HG02981 (cell line): Measurements from ENCODE around the gene RPP40.
A peak's percentile ranks its signal among the peaks of the same experiment; 100 is the strongest.
"Not testable (repeated sequence)": the region's sequence is repeated elsewhere in the genome, so short reads cannot be mapped to it uniquely, and the experiment has no call there.

Source experiments
- ATAC-seq: cut with Tn5 transposase; IDR thresholded peaks from one replicate; pipeline ENCODE4 v1.9.1; 2021; ENCODE audit warnings: mild to moderate bottlenecking, moderate library complexity; ENCODE audit not compliant: unreplicated experiment

Gene RPP40, protein sequence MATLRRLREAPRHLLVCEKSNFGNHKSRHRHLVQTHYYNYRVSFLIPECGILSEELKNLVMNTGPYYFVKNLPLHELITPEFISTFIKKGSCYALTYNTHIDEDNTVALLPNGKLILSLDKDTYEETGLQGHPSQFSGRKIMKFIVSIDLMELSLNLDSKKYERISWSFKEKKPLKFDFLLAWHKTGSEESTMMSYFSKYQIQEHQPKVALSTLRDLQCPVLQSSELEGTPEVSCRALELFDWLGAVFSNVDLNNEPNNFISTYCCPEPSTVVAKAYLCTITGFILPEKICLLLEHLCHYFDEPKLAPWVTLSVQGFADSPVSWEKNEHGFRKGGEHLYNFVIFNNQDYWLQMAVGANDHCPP

DNA sequence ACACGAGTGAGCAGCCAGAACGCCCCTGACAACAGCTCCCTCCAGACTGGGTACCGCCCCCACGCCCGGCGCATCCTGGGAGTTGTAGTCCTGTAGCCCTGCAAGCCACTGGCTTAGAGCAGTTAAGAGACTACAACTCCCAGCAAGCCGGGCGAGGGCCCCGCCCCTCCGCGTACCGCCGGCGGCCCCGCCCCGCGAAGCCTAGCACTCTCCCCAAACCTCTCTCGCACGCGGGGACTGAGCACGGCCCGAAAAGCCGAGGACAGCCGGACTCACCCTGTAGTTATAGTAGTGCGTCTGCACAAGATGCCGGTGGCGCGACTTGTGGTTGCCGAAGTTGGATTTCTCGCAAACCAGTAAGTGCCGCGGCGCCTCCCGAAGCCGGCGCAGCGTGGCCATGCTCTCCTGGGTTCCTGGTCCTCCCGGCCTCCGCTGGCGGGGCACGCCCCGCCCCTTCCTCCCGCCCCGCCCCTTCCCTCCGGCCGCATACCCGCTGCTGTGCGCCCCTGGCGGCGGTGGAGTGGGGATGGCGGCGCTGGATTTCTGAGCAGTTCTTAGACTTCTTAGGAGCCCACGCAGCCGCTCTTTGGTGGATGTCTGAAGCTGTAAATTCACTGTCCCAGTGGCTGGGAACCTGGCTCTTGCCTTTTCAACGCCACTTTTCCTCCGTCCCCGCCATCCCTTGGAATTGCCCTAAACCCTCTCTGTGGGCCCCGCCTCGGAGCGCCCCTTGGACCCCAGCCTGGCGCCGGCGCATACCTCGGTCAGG is at the start of gene RPP40:
RPP40 (minus strand) TSS at position 434 of the 769 bp plus-strand sequence; CDS start at position 399, 35 bp downstream.
- peak; percentile 95 for ATAC-seq

DNA sequence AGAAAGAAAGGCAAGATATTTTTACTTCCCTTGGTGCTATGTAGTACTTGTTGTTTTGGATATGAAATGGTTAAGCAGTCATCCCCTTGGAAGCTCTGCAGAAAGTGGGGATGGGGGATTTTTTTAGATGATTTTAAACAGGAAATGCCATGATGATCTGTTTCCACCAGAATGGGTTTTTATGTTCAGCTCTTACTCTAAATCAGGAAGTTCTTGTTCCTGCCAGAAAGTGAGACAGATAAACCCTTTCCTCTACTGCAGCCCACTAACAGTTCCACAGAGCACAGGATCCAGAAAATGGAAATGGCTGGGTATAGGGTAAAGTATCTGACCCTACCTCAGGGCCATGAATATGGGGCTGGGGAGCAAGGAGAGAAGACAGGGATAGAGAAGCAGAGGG is 49.2 kb upstream of the RPP40 start:
- ATAC-seq, result no peak

DNA sequence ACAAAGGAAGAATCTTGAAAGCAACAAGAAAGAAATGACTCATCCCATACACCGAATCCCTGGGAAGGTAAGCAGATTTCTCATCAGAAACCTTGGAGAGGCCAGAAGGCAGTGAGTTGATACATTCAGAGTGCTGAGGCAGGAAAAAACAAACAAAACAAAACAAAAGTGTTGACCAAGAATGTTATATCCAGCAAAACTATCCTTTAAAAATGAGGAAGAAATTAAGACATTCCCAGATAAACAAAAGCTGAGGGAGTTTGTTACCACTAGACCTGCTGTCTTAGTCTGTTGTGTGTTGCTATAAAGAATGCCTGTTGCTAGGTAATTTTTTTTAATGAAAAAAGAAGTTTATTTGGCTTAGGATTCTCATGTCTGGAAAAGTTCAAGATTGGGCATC is 47.6 kb upstream of the RPP40 start:
- ATAC-seq, result no peak

DNA sequence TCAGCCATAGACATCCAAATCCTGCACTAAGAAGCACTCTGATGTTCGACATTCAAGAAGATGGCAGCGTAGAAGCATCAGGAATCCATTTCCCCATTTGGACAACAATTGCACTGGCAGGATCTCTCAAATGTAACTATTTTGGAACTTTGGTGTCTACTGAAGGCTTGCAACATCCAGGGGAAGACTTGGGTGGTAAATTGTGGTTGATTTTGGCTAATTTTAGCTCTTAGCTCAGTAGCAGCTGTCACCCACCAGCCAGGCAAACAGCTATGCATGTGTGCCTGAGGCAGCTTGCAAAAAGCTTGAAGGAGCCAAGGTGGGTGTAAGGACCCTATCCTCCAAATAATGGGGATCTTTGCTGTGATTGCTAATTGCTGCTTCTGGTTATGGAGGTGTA is 46.2 kb upstream of the RPP40 start:
- no peak for ATAC-seq

DNA sequence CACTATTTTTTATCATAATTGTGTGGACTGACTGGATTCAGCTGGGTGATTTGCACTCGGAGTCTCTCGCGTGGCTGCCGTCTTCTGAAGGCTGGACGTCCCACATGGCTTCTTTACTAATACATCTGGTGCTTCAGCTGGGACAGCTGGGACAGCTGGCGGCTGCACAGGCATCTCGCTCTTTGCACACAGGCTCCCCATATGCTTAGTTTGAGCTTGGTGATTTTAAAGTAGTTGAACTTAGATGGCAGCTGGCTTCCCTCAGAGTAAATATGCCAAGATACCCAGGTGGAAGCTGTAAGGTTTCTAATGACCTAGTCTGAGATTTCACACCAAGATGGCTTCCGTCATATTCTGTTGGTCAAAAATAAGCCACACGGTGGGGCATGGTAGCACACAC is 42.6 kb upstream of the RPP40 start:
- ATAC-seq, result no peak

DNA sequence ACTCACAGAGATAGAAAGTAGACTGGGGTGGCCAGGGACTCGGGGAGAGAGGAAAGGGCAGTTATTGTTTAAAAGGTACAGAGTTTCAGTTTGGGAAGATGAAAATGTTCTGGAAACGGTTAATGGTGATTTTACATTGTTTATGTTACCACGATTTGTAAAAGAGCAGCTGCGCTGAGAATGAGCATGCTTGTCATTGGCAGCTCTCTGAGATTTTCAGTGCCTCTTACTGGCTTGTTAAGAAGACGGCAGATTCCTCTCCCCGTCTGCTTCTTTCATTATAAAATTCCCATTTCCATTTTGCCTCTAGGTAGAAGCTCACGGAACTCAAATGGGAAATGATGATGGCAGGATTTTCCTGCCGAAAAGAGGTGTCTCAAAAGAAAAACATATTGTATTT is 41.6 kb upstream of the RPP40 start:
- no peak for ATAC-seq

DNA sequence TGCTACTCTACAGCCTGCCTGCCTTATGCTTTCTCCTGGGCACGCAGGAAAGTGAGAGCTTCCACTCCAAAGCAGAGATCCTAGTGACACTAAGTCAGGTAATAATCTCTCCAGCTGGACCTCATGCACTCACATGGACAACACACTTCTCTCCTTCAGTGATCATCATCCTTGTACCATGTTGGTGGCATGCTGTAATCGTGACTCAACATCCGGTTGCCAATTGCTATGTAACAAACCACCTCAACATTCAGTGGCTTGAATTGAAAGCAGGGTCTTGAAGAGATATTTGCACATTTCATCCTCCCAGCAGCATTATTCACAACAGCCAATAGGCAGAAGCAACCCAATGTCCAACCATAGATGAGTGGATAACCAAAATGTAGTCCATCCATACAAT is 41.0 kb upstream of the RPP40 start:
- no peak for ATAC-seq

DNA sequence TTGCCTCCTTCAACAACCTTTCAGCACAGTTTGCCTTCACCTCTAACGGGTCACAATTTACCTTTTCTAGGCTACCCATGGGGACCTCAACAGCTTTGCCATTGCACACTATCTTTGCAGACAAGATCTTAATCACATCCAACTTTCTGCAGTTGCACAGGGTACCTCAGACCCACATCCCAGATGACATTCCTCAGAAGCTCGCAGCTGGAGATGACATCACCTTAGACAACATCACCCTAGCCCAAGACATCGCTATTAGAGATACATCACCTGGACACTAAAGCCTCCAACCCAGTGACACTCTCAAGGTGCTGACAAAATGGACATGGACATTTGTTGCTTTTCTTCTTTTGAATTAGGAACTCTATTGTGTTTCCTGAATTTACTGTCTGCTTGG is 38.6 kb upstream of the RPP40 start:
- ATAC-seq, result no peak

DNA sequence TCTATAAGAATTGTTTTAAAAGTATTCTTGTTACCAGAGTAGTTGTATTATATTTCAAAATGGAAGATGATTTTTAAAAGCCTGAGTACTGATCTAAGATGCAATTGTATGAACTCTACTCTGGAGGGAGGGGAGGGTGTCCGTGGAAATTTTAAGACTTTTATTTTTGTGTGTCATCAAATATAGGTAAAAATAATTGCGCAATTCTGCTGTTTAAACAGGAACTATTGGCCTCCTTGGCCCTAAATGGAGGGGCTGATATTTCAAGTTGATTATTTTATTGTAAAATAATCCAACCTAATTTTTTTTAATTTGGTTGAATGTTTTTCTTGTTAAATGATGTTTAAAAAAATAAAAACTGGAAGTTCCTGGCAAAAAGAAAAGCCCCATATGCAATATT is 38.1 kb upstream of the RPP40 start:
- ATAC-seq, result no peak

DNA sequence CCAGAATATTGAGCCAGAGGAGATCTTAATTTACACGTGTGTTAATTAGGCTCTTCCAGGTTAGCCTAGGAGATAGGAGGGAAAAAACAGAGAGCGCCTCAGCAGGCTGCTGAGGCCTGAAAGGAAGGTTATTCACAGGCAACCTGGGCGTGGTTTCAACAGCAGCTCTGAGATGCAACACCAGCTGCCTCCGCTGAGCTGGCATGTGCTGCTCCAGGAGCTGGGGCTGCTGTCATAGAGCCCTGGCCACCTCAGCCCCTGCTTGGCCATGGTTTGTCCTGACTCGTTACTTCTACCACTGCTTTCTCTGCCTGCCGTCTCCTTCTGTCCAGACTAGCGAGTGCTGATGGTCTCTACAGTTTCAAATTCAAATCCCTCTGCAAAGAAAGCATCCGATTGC is 32.4 kb upstream of the RPP40 start:
- ATAC-seq, result no peak

DNA sequence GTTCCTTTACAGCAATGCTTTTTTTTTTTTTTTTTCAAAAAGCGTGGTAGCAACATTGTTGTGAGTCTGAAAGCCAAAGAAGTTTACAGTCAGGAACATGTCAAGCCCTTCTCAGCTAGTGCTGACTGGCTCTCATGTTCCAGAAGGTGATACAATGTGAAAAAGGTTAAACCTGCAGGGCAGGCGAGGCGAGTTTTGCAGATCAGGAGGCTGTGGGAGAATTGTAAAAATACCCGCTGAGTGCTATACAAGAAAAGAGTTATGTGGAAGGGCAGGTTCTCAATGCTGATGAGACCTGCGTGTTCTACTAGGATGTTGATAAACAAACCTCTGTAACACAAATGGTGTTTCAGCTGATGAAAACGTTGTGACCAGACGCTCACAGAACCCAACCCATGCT is 30.9 kb upstream of the RPP40 start:
- ATAC-seq, result no peak

DNA sequence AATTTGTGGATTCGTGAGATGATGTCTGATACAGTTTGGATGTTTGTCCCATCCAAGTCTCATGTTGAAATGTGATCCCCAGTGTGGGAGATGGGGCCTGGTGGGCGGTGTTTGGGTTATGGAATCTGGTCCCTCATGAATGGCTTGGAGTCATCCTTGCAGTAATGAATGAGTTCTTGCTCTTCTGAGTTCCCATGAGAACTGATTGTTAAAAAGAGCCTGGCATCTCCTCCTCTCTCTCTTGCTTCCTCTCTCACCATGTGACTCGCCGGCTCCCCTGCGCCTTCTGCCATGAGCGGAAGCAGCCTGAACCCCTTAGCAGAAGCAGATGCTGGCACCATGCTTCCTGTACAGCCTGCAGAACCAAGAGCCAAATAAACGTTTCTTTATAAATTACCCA is 30.5 kb upstream of the RPP40 start:
- ATAC-seq, result no peak

DNA sequence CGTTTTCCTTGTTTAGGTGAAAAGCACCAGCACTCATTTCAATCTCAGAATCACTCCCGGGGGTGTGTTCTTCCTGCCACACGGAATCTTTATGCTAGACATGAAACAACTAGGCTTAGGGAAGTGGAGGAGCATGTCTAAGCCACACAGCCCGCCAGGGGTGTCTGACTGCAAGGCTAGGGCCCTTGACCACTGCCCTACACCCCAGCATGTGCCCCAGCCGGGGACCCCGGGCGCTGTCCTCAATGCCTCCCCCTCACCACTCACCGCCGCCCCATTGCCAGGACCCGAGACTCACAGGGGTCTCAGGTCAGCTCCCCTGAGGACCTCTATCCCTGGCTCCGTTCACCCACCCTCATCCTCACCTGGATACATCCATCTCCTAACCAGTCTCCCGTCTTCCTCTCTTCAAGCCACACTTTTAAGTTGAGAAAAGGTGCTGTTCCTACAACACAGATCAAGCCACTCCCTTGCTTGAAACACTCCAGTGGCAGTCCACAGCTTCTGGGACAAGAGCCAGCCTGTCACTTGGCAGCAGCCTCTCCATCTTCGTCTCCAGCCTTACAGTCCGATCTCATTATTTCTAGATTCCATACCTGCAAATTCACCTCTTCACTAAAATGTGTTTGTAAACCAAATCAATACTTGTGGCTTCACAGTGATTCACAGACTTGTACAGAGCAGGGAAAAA is 29.5 kb upstream of the RPP40 start:
- ATAC-seq, result not testable (repeated sequence)

DNA sequence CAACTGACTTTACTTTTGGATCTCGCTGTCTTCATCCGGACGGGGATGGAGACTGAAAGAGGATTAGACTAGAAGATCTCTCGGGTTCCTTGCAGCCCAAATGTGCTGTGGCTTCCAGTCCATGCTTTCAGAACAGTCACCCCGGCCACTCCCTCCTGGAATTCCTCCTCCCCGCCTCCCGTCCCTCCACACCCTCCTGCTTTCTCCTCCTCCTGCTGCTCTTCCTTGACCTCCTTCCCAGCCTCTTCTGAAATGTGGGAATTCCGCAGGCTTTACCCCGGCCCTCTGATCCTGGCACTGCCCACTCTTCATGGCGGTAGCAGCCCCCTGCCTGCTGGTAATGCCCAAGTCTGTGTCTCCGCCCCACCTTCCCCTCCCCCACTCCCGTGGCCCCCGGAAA is 28.9 kb upstream of the RPP40 start:
- not testable (repeated sequence) for ATAC-seq

DNA sequence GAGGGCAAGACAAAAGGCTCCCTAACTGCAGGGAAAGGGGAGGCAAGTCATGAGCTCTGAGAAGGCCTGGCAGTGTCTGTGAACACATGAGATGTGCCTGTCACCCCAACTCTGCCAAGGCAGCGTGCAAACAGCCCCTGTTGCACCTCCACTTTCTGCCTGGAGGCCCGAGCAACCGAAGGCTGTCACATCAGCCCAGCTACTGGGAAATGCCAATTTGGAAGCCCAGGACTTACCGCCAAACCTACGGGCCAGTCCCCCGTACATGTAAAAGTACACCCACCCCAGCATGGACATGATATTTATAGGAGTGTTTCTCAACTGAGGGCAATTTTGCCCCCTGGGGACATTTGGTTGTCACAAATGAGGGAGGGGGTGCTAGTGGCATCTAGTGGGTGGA is 27.3 kb upstream of the RPP40 start:
- ATAC-seq, result no peak

DNA sequence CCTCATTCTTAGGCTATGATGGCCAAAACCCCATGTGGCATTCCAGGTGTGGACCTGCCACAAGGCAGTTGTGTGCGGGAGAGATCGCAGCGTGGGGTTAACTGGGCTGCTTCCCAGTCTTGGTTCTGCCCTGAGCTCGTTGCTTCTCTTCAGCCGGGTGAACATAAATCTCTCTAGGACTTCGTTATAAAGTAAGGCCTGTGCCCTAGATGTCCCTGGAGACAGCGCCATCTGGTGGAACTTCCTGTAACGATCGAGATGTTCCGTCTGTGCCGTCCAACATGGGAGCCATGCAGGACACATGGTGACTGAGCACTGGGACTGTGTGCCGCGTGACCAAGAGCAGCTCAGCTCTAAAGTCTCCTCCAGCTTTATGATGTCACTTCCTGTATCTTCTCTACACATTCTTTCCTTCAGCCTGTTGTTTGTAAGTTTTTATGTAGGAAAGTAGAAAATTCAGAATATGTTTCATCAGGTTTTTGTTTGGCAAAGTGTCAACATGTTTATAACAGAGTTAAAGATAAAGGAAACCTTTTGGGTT is 26.8 kb upstream of the RPP40 start:
- peak; percentile 86 for ATAC-seq

DNA sequence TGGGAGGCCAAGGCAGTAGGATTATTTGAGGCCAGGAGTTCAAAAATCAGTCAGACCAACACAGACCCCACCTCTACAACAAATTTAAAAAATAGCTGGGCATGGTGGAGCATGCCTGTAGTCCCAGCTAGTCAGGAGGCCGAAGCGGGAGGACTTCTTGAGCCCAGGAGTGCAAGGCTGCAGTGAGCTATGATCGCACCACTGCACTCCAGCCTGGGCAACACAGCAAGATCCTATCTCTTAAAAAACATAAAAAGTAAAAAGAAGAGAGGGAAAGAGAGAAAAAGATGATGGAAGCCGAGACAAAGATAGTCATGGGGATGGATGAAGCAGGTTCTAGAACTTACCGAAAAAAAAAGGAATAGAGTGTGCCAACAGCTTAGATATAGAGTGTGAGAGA is 25.8 kb upstream of the RPP40 start:
- no peak for ATAC-seq

DNA sequence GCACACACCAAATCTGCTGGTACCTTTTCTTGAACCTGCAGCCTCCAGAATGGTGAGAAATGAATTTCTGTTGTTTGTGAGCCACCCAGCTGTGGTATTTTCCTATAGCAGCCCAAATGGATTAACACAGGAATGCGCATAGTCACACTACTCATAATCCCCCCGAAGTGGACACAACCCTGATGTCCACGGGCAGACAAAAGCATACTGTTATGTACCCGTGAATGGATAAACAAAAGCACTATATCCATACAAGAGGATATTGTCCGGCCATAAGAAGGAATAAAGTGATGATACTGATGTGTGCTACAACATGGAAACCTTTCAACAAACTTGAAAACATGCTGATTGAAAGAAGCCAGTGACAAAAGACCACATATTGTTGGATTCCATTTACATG is 25.1 kb upstream of the RPP40 start:
- ATAC-seq, result no peak

DNA sequence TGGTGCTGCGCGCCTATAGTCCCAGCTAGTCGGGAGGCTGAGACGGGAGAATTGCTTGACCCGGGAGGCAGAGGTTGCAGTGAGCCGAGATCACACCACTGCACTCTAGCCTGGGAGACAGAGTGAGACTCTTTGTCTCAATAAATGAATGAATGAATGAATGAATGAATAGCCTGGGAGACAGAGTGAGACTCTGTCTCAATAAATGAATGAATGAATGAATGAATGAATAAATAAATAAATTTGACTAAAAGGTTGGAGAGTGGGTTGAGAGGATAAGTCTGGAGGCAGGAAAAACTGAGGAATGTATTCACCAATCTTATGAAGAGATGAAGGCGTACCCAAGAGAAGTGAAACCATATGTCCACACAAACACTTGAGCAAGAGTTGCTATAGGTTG is 24.5 kb upstream of the RPP40 start:
- ATAC-seq, result no peak

DNA sequence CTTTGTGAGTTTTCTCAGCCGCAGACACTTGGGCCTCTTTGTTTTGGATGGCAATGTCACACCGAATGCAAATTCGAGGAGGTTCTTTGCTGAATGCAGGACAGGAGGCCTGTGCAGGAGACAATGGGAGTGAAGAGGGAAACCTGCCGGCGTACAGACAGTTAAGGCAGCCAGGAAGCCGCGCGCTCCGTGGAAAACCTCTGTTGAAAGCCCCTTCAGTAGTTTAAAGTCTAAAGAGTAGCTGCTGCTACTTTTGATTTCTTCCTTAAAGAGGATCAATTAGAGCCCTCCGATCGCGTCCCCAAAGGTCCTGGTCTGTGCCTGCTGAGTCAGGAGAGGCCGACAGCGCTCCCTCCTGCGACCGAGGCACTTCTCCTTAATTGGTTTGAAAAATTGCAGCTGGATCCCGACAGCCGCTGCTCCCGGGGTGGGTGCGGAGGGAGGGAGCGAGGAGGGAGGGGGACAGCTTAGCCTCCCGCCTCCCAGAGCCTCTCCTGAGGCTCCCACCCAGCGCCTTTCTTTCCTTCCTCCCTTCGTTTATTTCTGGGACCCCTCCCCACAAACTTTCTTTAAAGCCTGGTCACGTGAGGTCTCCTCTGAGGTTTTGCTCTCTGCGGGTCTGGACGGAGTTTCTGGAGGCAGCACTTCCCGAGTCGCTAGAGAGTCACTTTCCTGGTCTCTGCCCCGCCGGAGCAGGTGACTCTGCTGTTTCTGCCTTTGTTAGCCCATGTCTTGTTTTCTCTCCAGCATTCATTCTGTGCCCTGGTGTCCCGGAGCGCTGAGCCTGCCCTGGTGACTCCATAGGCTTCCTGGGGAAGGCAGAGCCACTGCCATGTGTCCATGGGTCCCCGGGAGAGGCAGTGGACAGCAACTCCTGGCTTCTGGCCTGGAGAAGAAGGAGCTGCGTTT is 22.3 kb upstream of the RPP40 start:
- no peak for ATAC-seq

DNA sequence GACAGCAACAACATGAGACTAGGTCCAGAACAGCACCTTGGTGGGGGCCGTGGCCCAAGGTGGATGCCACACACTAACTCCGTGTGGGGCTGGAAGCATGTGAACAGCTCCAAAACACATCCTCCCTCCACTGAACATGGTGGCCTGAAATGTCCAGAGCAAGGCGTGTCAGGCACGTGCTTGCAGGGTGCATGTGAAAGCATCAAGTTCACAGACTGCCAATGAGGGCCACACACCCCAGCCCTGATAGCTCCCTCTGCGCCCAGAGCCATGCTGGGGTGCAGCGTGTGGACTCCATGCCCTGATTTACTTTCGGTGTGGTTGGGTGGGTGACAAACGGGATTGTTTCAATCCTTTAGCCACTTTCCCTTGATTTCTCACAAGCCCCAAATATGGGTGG is 20.1 kb upstream of the RPP40 start:
- no peak for ATAC-seq
